Trophoblast cell (in vitro differentiated cells and primary cell): ENCODE data around the gene HHAT.

ENCODE experiments used
- DNase-seq, 2 donors: peaks; one replicate each; pipeline ENCODE4 v3.0.0-alpha.2; 2016
- H2AFZ ChIP-seq: 2 replicates; pipeline ENCODE4 v1.6.1; 2013; ENCODE audit warnings: low read length, moderate library complexity, mild to moderate bottlenecking; ENCODE audit not compliant: insufficient read depth, poor library complexity
- H2AK5ac ChIP-seq: 2 replicates; pipeline ENCODE4 v1.6.1; 2013; ENCODE audit warnings: mild to moderate bottlenecking, low read length
- H2BK120ac ChIP-seq: 2 replicates; pipeline ENCODE4 v1.6.1; 2013; ENCODE audit warnings: low read length, mild to moderate bottlenecking, moderate library complexity; ENCODE audit not compliant: insufficient read depth, poor library complexity
- H2BK12ac ChIP-seq: 2 replicates; pipeline ENCODE4 v1.6.1; 2013; ENCODE audit warnings: mild to moderate bottlenecking, low read length, moderate library complexity
- H2BK5ac ChIP-seq: 2 replicates; pipeline ENCODE4 v1.6.1; 2013; ENCODE audit warnings: low read length, low read depth, moderate library complexity, mild to moderate bottlenecking; ENCODE audit not compliant: poor library complexity
- H3K14ac ChIP-seq: 2 replicates; pipeline ENCODE4 v1.6.1; 2013; ENCODE audit warnings: mild to moderate bottlenecking, low read length
- H3K18ac ChIP-seq: 2 replicates; pipeline ENCODE4 v1.6.1; 2013; ENCODE audit warnings: mild to moderate bottlenecking, low read length
- H3K23ac ChIP-seq: 2 replicates; pipeline ENCODE4 v1.6.1; 2013; ENCODE audit warnings: low read length
- H3K27ac ChIP-seq: 2 replicates; pipeline ENCODE4 v1.5.1; 2013; ENCODE audit warnings: low read depth, mild to moderate bottlenecking, inconsistent platforms, low read length, moderate library complexity
- H3K27me3 ChIP-seq: 2 replicates; pipeline ENCODE4 v1.6.1; 2013; ENCODE audit warnings: inconsistent platforms, mild to moderate bottlenecking, low read length, moderate library complexity; ENCODE audit not compliant: insufficient read depth
- H3K36me3 ChIP-seq, 2 experiments: 1 replicate in 1 of 2; 2 replicates in 1 of 2; pipeline ENCODE4 v1.6.1; 2013; ENCODE audit warnings: low read length in 2 of 2, mild to moderate bottlenecking in 2 of 2, moderate library complexity in 1 of 2; ENCODE audit not compliant: insufficient read depth in 2 of 2, control insufficient read depth in 1 of 2
- H3K4ac ChIP-seq: 2 replicates; pipeline ENCODE4 v1.6.1; 2013; ENCODE audit warnings: low read depth, mild to moderate bottlenecking, low read length, moderate library complexity
- H3K4me1 ChIP-seq, 2 experiments: 1 replicate in 1 of 2; 2 replicates in 1 of 2; pipeline ENCODE4 v1.6.1; 2013; ENCODE audit warnings: low read length in 2 of 2, mild to moderate bottlenecking in 2 of 2, moderate library complexity in 1 of 2; ENCODE audit not compliant: insufficient read depth in 2 of 2, control insufficient read depth in 1 of 2
- H3K4me2 ChIP-seq: 2 replicates; pipeline ENCODE4 v1.6.1; 2013; ENCODE audit warnings: inconsistent platforms, mild to moderate bottlenecking, low read length, moderate library complexity
- H3K4me3 ChIP-seq: 2 replicates; pipeline ENCODE4 v1.5.1; 2013; ENCODE audit warnings: mild to moderate bottlenecking, low read depth, low read length, inconsistent platforms
- H3K79me1 ChIP-seq: one replicate; pipeline ENCODE4 v1.6.1; 2013; ENCODE audit warnings: low read length
- H3K79me2 ChIP-seq: 2 replicates; pipeline ENCODE4 v1.6.1; 2013; ENCODE audit warnings: low read length, mild to moderate bottlenecking; ENCODE audit not compliant: control insufficient read depth, insufficient read depth, poor library complexity
- H3K9ac ChIP-seq: 2 replicates; pipeline ENCODE4 v1.6.1; 2013; ENCODE audit warnings: mild to moderate bottlenecking, low read length
- H3K9me3 ChIP-seq: 2 replicates; pipeline ENCODE4 v1.6.1; 2013; ENCODE audit warnings: low read depth, mild to moderate bottlenecking, control low read depth, inconsistent platforms, low read length; ENCODE audit not compliant: insufficient read depth
- H4K12ac ChIP-seq: 2 replicates; pipeline ENCODE4 v1.6.1; 2013; ENCODE audit warnings: low read depth, mild to moderate bottlenecking, low read length, moderate library complexity
- H4K8ac ChIP-seq: 2 replicates; pipeline ENCODE4 v1.6.1; 2013; ENCODE audit warnings: low read depth, mild to moderate bottlenecking, low read length, moderate library complexity
- H4K91ac ChIP-seq: one replicate; pipeline ENCODE4 v1.6.1; 2013; ENCODE audit warnings: low read depth, mild to moderate bottlenecking, low read length, moderate library complexity
- WGBS: extraction: QIAGEN DNeasy Blood & Tissue Kit; methylation state at CpG from one replicate; pipeline ENCODE4 v1.1.7; 2013; ENCODE audit warnings: missing lambda C conversion rate; ENCODE audit not compliant: insufficient read length, insufficient coverage; ENCODE audit errors: extremely low coverage; 5-methylcytosine and 5-hydroxymethylcytosine counted together

Gene HHAT

DNA sequence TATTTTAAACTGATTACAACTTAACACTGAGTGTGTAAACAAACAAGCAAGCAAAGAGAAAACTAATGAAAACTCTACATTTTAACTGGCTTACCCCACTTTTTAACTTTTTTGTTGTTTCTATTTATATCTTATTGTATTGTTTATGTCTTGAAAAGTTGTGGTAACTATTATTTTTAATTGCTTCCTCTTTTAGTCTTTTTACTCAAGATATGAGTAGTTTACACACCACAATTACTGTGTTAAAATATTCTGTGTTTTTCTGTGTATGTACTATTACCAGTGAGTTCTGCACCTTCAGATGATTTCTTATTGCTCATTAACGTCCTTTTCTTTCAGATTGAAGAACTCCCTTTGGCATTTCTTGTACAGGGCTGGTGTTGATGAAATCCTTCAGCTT is 4.7 kb upstream of the HHAT start:
- Histone ChIP-seq H3K27me3 (no peaks in the 10 kb centered on the region), H2AK5ac (no peak overlapping the region), H3K23ac (no peak overlapping the region), H3K4ac (no peak overlapping the region), H2AFZ (no peak overlapping the region), H3K9me3 (no peaks in the 10 kb centered on the region), H2BK12ac (no peak overlapping the region), H3K4me2 (no peak overlapping the region), H3K27ac (no peak overlapping the region), H3K14ac (no peak overlapping the region), H4K12ac (no peak overlapping the region), H3K79me1 (peaks cover 11% of the 10 kb centered on the region), H2BK5ac (no peak overlapping the region), H3K36me3 (no peaks in the 10 kb centered on the region), H4K91ac (no peak overlapping the region), H3K18ac (no peak overlapping the region), H3K4me3 (no peak overlapping the region), H4K8ac (no peak overlapping the region), H3K79me2 (peaks cover 5% of the 10 kb centered on the region), H3K9ac (no peak overlapping the region), H2BK120ac (no peak overlapping the region), H3K4me1 (peaks cover 0 to 9% of the 10 kb centered on the region in 2 experiments)
- DNase-seq: no peak
- WGBS: no CpG with 5 or more reads among the region's 1 CpG

DNA sequence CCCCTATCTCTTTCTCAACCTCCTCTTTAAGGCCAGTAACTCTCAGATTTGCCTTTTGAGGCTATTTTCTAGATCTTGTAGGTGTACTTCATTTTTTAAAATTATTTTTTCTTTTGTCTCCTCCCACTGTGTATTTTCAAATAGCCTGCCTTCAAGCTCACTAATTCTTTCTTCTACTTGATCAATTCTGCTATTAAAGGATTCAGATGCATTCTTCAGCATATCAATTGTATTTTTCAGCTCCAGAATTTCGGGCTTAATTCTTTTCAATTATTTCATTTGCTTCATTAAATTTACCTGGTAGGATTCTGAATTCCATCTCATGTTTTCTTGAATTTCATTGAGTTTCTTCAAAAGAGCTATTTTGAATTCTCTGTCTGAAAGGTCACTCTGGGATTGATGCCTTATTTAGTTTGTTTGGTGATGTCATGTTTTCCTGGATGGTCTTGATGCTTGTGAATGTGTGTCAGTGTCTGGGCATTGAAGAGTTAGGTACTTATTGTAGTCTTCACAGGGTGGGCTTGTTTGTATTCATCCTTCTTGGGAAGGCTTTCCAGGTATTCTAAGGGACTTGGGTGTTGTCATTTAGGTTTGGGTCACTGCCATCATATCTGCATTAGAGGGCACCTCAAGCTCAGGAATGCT is 3.6 kb upstream of the HHAT start:
- H3K79me1 ChIP-seq: peaks cover 17% of the 10 kb centered on the region
- no peak overlapping the region for H4K8ac ChIP-seq
- no peak overlapping the region for H4K91ac ChIP-seq
- H2BK5ac ChIP-seq: no peak overlapping the region
- no peak overlapping the region for H3K4ac ChIP-seq
- H3K27me3 ChIP-seq: no peaks in the 10 kb centered on the region
- H3K23ac ChIP-seq: no peak overlapping the region
- peaks cover 0 to 12% of the 10 kb centered on the region in 2 experiments for H3K4me1 ChIP-seq
- no peaks in the 10 kb centered on the region for H3K36me3 ChIP-seq
- no peak overlapping the region for H3K4me2 ChIP-seq
- H2BK120ac ChIP-seq: no peak overlapping the region
- no peak for DNase-seq
- no peak overlapping the region for H3K18ac ChIP-seq
- peaks cover 7% of the 10 kb centered on the region for H3K79me2 ChIP-seq
- H3K9ac ChIP-seq: no peak overlapping the region
- no peak overlapping the region for H3K14ac ChIP-seq
- H2AFZ ChIP-seq: no peak overlapping the region
- H2BK12ac ChIP-seq: no peak overlapping the region
- no peak overlapping the region for H4K12ac ChIP-seq
- no peak overlapping the region for H3K4me3 ChIP-seq
- no CpG with 5 or more reads among the region's 1 CpG for WGBS
- H2AK5ac ChIP-seq: no peak overlapping the region
- no peak overlapping the region for H3K27ac ChIP-seq
- H3K9me3 ChIP-seq: no peaks in the 10 kb centered on the region

DNA sequence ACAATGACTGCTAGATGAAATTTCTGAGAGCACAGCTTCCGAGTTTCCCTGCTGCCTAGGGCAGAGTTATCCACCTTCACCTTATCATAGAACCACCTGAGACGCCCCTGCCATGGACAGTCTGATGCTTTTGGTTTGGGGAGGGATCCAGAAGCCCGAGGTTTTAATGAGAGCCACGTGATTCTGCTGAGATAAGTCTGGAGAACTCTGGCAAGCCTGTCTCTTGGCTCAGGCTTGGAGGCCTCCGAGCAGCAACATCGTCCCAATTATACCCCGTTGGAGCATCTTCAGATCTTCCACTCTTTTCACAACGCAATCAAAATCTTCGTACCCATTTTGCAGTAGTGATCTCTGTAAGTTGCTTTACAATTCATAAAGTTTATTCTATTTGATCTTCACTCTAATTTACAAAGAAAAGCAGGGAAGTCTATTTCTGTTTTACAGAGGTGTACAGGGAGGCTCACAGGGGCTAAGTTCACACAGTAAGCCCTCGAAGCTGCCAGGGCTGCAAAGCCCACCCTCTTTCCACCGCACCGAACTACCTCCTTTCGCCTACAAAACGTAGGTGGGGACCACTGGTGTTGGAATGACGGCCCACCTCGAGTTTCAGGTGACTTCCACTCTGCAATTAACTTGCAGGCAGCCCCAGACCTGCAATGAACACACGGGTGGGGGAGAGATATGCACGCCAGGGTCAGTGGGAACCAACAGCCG is 513 bp upstream of the HHAT start:
- H3K4me1 ChIP-seq: peaks cover 0 to 5% of the 10 kb centered on the region in 2 experiments
- DNase-seq: no peak
- H2BK5ac ChIP-seq: peak overlapping the region; percentile 82
- H3K18ac ChIP-seq: peak overlapping the region; percentile 55
- H4K8ac ChIP-seq: peak overlapping the region; percentile 98
- peak overlapping the region; percentile 82 for H3K27ac ChIP-seq
- peaks cover 3% of the 10 kb centered on the region for H3K27me3 ChIP-seq
- peaks cover 13% of the 10 kb centered on the region for H3K79me1 ChIP-seq
- H3K23ac ChIP-seq: no peak overlapping the region
- peak overlapping the region; percentile 62 for H2BK120ac ChIP-seq
- H3K9me3 ChIP-seq: no peaks in the 10 kb centered on the region
- H3K14ac ChIP-seq: peak overlapping the region; percentile 90
- H2BK12ac ChIP-seq: peak overlapping the region; percentile 61
- H3K36me3 ChIP-seq: no peaks in the 10 kb centered on the region
- H2AFZ ChIP-seq: peak overlapping the region; percentile 98
- H3K79me2 ChIP-seq: peaks cover 7% of the 10 kb centered on the region
- peak overlapping the region; percentile 98 for H4K91ac ChIP-seq
- no peak overlapping the region for H2AK5ac ChIP-seq
- peak overlapping the region; percentile 84 for H4K12ac ChIP-seq
- H3K4me3 ChIP-seq: peak overlapping the region; percentile 81
- H3K4me2 ChIP-seq: peak overlapping the region; percentile 91
- no CpG with 5 or more reads among the region's 19 CpGs for WGBS
- H3K9ac ChIP-seq: peak overlapping the region; percentile 82
- H3K4ac ChIP-seq: peak overlapping the region; percentile 9

DNA sequence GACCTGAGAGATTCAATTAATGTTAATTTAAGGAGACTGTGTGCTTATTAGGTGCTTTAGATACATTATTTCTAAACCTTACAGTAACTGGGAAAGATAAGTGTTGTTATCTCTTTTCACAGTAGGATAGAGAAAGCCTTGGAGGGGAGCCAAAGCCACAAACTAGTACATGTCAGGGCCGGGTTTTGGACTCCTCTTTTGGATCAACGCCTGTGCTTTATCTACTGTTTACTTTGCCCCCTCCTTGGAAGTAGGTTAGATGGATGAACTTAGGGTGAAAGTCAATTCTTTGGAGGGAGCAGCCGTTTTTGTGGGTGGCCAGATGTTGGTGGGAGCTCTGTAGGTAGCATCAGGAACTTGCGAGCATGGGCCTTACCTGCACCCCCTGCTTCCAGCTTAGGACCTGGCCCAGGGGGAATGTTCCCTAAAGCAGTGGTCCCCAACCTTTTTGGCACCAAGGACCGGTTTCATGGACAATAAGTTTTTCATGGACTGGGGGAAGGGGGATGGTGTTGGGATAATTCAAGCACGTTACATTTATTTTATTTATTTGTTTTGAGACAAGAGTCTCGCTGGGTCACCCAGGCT is 1.7 kb downstream of the HHAT start:
- H3K4me1 ChIP-seq: peaks cover 0 to 5% of the 10 kb centered on the region in 2 experiments
- no peak overlapping the region for H2AFZ ChIP-seq
- H4K8ac ChIP-seq: peak overlapping the region; percentile 42
- no peak overlapping the region for H2BK5ac ChIP-seq
- H3K27ac ChIP-seq: no peak overlapping the region
- no peak overlapping the region for H3K18ac ChIP-seq
- H3K36me3 ChIP-seq: no peaks in the 10 kb centered on the region
- H3K4me2 ChIP-seq: no peak overlapping the region
- H3K9me3 ChIP-seq: no peaks in the 10 kb centered on the region
- H3K23ac ChIP-seq: no peak overlapping the region
- H3K4ac ChIP-seq: no peak overlapping the region
- peaks cover 13% of the 10 kb centered on the region for H3K79me1 ChIP-seq
- no peak overlapping the region for H3K4me3 ChIP-seq
- H2BK12ac ChIP-seq: no peak overlapping the region
- H2BK120ac ChIP-seq: no peak overlapping the region
- no peak overlapping the region for H4K12ac ChIP-seq
- H3K27me3 ChIP-seq: peaks cover 3% of the 10 kb centered on the region
- H3K79me2 ChIP-seq: peaks cover 7% of the 10 kb centered on the region
- no peak overlapping the region for H4K91ac ChIP-seq
- no peak overlapping the region for H2AK5ac ChIP-seq
- no peak overlapping the region for H3K9ac ChIP-seq
- H3K14ac ChIP-seq: no peak overlapping the region
- no peak for DNase-seq
- WGBS: no CpG with 5 or more reads among the region's 7 CpGs
